Measurements from ENCODE around the gene MAPK7.

Gene MAPK7

GRCh38 chr17:19341211-19341631, 37.1 kb upstream of the MAPK7 start:
- Histone ChIP-seq H3K27ac (no peak overlapping the region), H3K4me3 (no peak overlapping the region), H3K4me1 (peaks cover 0 to 39% (median 22%) of the 10 kb centered on the region in 4 donors), H3K27me3 (no peaks in the 10 kb centered on the region), H3K9me3 (no peaks in the 10 kb centered on the region), H3K36me3 (peaks cover 0 to 2% (median 0%) of the 10 kb centered on the region in 3 donors)
- TF ChIP-seq CTCF (IDR thresholded peaks at IDR 0.05), result no peak
- DNase-seq, result no peak
- intact Hi-C loops (cut with DNase I; ENCODE audit: low total_unique reads), result no loop called here

GRCh38 chr17:19341641-19342610, 36.4 kb upstream of the MAPK7 start:
- intact Hi-C loops (cut with DNase I; ENCODE audit: low total_unique reads), result no loop called here
- Histone ChIP-seq H3K36me3 (no peaks in the 10 kb centered on the region), H3K27me3 (no peaks in the 10 kb centered on the region), H3K4me3 (no peak overlapping the region), H3K27ac (no peak overlapping the region), H3K4me1 (peaks cover 0 to 43% (median 27%) of the 10 kb centered on the region in 4 donors), H3K9me3 (no peaks in the 10 kb centered on the region)
- no peak for TF ChIP-seq CTCF (IDR thresholded peaks at IDR 0.05)
- DNase-seq, result peak in 1 of 2 donors; percentile 66

GRCh38 chr17:19342611-19343255, 35.6 kb upstream of the MAPK7 start:
- Histone ChIP-seq H3K9me3 (no peaks in the 10 kb centered on the region), H3K27me3 (no peaks in the 10 kb centered on the region), H3K4me3 (no peak overlapping the region), H3K4me1 (peaks cover 0 to 43% (median 31%) of the 10 kb centered on the region in 4 donors), H3K27ac (no peak overlapping the region), H3K36me3 (no peaks in the 10 kb centered on the region)
- intact Hi-C loops (cut with DNase I; ENCODE audit: low total_unique reads), result no loop called here
- no peak for TF ChIP-seq CTCF (IDR thresholded peaks at IDR 0.05)
- peak in 1 of 2 donors; percentile 67 for DNase-seq

DNA sequence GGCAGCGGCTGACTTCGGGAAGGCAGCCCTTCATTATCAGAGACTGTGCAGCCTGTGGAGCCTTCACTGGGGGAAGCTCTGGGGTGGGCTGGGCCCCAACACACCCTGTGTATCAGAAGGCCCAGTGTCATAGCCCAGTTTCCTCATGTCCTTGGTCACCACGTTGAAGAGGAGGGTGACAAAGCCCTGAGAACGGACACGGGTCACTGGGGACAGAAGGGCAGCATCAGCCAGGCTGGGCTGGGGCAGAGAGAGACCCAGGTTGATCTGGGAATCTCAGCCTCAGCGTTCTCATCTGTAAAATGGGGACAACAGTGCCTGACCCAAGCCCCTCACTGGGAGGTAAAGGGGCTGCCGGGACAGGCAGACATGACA, 35.1 kb upstream of the MAPK7 start:
- no peak for TF ChIP-seq CTCF (IDR thresholded peaks at IDR 0.05)
- Histone ChIP-seq H3K36me3 (no peaks in the 10 kb centered on the region), H3K9me3 (no peaks in the 10 kb centered on the region), H3K4me1 (peaks cover 0 to 45% (median 30%) of the 10 kb centered on the region in 4 donors), H3K27ac (no peak overlapping the region), H3K4me3 (no peak overlapping the region), H3K27me3 (no peaks in the 10 kb centered on the region)
- DNase-seq, result no peak
- intact Hi-C loops (cut with DNase I; ENCODE audit: low total_unique reads), result no loop called here

GRCh38 chr17:19343671-19344151, 34.6 kb upstream of the MAPK7 start:
- TF ChIP-seq CTCF (IDR thresholded peaks at IDR 0.05), result no peak
- Histone ChIP-seq H3K4me3 (no peak overlapping the region), H3K27ac (no peak overlapping the region), H3K36me3 (no peaks in the 10 kb centered on the region), H3K9me3 (no peaks in the 10 kb centered on the region), H3K4me1 (peaks cover 0 to 46% (median 30%) of the 10 kb centered on the region in 4 donors), H3K27me3 (no peaks in the 10 kb centered on the region)
- DNase-seq, result peak; percentile 19 to 66
- intact Hi-C loops (cut with DNase I; ENCODE audit: low total_unique reads), result no loop called here

Measured in tibial artery (tissue), 4 donors.